HT-29 (cell line): ENCODE results near the gene SPACDR. TPM values are rescaled to one million over a fixed set of nuclear protein-coding genes. Genes with fewer than 3 reads are reported as not detected.
"Not testable (repeated sequence)": the region's sequence is repeated elsewhere in the genome, so short reads cannot be mapped to it uniquely, and the experiment has no call there.

Experiments used
- DNase-seq: peaks from one replicate; pipeline ENCODE4 v3.0.0-alpha.2; 2015; ENCODE audit warnings: low spot score
- total RNA-seq: library from RNA; depleted of rRNA; stranded (reverse); fragments of >200 nt; shearing (Covaris generic); gene quantifications from 2 replicates; pipeline ENCODE4 v1.2.3, GENCODE V29; 2014

SPACDR gene
- total RNA-seq, 1 experiment from 2014 or later, result 0.64 TPM

DNA sequence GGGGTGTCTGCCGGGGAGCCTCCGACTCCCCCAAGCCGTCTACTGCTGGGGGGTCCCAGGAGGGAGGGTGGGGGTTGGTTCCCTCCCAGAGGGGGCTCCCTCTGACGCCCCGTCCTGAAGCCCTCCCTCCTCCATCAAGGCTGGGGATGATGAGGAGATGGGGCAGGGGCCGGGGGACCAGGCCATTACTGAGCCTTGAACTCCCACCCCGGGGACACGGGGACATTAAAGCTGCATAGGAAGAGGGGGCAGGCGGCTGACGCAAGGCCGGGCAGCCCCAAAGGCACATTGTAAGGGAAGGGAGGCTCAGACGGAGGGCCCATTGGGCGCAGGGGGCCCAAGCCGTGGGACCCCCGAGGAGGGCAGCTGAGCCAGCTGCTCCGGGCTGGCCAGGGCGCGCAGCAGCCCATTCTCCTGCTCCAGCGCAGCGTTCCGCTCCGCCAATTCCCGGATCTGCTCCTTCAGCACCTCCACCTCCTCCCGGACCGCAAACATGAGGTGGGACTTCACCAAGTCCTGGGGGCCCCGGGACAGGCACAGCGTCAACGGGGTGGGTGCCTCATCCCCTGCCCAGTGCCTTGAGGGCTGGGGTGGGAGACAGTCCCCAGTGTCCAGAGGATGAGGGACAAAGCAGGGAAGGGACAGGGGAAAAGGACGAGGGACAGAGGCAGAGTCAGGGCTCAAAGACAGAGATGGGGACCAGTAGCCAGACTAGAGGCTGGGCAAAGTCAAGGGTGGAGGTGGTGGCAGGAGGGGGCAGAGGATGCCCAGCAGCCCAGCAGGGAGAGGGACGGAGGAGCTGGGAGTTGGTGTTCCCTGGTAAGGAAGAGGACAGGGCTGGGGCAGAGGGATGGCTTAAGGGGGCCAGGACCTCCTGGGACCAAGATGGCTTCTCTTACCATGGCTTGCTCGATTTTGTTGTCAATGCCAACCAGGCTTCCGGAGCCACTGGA lies 2.9 kb upstream of the SPACDR start:
- no peak for DNase-seq

DNA sequence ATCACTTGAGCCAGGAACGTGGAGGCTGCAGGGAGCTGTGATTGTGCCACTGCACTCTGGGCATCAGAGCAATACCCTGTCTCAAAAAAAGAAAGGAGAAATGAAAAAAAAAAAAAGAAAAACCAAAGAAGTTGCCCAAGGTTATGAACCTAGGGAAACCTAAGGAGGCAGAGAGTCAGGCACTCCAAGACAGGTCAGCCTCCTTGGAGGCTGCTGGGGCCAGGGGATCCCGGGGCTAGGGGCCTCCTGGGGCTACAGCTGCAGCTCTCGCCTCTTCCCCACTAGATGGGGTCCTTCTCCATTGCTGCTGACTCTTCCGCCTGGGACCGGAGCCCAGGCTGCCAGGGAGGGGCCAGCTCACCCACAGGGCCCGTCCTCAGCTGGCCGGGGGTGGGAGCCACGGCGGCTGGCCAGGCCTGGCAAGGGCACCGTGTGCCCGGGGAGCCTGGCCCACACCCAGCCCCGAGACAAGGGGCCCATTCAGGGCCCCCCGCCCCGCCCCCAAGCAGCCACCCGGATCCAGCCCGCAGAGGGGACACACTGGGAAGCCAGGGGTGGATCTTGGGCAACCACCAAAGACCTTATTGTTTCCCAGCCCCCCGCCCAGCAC lies 1.7 kb upstream of the SPACDR start:
- peak; percentile 77 for DNase-seq

DNA sequence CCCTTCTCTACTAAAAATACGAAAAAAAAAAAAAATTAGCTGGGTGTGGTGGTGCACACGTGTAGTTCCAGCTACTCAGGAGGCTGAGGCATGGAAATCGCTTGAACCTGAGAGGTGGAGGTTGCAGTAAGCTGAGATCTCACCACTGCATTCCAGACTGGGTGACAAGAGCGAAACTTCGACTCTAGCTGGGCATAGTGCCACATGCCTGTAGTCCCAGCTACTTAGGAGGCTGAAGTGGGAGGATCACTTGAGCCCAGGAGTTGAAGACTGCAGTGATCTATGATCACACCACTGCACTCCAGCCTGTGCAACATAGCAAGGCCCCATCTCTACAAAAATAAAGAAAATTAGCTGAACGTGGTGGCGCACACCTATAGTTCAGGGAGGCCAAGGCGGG lies 1.2 kb upstream of the SPACDR start:
- DNase-seq, result no peak

DNA sequence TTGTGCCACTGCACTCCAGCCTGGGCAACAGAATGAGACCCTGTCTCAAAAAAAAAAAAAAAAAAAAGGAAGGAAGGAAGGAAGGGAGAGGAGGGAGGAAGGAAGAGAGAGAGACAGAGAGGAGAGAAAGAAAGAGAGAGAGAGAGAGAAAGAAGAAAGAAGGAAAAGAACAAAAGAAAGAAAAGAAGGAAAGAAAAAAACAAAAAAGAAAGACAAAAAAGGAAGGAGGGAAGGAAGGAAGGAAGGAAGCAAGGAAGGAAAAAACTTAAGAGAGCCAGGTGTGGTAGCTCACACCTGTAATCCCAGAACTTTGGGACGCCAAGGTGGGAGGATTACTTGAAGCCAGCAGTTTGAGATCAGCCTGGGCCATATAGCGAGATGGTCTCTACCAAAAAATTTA lies 731 bp upstream of the SPACDR start:
- DNase-seq, result no peak

DNA sequence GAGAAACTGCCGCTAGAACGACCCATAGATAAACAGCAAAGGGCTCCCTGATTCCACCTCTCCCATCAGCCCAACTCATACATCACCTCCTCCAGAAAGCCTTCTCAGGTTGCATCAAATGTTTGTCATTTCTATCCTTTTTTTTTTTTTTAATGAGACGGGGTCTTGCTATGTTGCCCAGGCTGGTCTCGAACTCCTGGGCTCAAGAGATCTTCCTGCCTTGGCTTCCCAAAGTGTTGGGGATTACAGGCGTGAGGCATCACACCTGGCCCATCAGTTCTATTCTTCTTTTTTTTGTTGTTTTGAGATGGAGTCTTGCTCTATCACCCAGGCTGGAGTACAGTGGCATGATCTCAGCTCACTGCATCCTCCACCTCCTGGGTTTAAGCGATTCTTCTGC lies 7.0 kb downstream of the SPACDR start:
- no peak for DNase-seq

DNA sequence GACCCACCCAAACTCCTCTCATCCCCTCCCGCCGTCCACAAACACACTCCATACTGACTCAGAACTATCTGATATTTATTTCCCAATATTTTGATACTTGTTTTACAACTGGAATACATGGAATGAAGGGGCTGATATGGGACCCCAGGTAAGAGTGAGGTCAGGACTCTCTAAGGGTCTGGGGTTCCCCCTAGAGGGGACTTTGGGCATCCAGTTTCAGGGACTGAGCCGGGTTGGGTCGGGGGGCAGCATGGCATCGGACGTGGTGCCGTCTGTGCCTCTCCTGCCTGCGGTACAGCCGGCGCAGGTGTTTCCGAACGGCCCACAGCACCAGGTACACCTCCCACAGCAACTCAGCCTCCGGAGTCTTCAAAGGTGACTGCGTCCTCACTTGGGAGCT lies 7.5 kb downstream of the SPACDR start:
- no peak for DNase-seq

DNA sequence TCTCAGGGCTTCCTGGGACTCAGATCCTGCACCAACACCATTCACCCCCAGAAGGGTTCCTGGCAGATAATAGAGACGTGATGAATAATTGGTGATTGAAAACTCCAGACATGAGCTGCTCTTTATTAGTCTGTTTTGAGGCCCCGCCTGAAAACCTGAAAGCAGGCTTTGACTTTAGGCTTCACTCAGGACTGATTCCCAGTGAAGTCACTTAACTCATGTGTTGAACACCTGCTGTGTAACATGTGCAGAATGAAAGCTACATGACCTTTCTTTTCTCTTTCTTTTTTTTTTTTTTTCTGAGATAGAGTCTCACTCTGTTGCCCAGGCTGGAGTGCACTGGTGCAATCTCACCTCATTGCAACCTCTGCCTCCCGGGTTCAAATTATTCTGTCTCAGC lies 8.9 kb downstream of the SPACDR start:
- DNase-seq, result no peak

DNA sequence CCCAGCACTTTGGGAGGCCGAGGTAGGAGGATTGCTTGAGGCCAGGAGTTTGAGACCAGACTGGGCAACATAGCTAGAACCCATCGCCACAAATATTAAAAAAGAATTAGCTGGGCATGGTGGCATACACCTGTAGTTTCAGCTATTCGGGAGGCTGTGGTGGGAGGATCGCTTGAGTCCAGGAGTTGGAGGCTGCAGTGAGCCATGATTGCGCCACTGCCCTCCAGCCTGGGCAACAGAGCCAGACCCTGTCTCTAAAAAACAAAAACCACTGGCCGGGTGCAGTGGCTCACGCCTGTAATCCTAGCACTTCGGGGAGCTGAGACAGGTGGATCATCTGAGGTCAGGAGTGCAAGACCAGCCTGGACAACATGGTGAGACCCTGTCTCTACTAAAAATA lies 10.2 kb downstream of the SPACDR start:
- not testable (repeated sequence) for DNase-seq

DNA sequence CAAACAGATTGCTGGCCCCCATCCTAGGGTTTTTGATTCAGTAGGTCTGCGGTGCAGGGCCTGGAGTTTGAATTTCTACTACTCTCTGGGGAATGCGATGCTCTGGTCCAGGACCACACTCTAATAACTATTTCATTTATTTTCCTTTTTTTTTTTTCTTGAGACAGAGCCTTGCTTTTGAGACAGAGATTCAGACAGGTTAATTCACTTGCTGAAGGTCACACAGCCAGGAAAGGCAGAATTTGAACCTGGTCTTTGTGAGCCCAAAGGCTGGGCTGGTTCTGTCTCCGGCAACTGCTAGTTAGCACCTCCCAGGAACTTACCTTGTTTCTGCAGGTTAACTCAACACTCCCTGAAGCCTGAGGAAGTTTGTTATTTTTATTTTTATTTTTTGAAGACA lies 11.5 kb downstream of the SPACDR start:
- DNase-seq, result no peak

DNA sequence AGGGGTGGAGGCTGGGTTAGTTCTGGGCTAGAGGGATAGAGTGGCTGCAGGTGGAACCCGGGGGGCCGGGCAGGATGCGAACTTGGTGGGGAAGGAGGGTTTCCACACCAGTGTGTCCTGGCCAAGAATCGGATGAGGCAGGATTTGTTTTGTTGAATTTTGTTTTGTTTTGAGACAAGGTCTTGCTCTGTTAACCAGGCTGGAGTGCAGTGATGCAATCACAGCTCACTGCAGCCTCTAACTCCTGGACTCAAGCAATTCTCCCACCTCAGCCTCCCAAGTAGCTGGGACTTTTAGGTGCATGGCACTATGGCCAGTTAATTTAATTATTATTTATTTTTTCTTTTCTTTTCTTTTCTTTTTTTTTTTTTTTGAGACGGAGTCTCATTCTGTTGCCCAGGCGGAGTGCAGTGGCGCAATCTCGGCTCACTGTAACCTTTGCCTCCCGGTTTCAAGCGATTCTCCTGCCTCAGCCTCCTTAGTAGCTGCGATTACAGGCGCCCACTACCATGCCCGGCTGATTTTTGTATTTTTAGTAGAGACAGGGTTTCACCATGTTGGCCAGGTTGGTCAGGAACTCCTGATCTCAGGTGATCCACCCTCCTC lies 14.8 kb downstream of the SPACDR start:
- no peak for DNase-seq

DNA sequence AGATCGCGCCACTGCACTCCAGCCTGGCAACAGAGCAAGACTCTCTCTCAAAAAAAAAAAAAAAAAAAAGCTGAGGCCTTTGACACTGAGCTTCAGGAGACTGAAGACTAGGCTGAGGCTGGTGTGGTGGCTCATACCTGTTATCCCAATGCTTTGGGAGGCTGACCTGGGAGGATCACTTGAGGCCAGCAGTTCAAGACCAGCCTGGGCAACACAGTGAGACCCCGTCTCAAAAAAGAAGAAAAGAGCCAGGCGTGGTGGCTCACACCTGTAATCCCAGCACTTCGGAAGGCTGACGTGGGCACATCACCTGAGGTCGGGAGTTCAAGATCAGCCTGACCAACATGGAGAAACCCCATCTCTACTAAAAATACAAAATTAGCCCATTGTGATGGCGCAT lies 16.7 kb downstream of the SPACDR start:
- DNase-seq, result not testable (repeated sequence)

DNA sequence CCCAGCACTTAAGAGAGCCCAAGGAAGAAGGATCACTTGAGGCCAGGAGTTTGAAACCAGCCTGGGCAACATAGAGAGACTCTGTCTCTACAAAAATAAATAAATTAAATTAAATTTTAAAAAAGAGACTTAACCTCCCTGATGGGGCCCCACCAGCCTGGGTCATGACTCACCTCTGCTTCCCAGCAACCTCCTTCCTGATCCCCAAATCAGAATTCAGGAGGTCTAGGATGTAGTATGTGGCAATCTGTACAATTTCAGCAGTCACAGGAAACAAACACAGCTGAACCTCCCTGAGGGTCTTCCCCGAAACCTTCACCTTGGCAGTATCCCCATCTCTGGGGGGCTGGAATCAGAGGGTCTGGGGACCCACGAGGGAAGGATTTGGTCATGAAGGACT lies 18.0 kb downstream of the SPACDR start:
- no peak for DNase-seq

DNA sequence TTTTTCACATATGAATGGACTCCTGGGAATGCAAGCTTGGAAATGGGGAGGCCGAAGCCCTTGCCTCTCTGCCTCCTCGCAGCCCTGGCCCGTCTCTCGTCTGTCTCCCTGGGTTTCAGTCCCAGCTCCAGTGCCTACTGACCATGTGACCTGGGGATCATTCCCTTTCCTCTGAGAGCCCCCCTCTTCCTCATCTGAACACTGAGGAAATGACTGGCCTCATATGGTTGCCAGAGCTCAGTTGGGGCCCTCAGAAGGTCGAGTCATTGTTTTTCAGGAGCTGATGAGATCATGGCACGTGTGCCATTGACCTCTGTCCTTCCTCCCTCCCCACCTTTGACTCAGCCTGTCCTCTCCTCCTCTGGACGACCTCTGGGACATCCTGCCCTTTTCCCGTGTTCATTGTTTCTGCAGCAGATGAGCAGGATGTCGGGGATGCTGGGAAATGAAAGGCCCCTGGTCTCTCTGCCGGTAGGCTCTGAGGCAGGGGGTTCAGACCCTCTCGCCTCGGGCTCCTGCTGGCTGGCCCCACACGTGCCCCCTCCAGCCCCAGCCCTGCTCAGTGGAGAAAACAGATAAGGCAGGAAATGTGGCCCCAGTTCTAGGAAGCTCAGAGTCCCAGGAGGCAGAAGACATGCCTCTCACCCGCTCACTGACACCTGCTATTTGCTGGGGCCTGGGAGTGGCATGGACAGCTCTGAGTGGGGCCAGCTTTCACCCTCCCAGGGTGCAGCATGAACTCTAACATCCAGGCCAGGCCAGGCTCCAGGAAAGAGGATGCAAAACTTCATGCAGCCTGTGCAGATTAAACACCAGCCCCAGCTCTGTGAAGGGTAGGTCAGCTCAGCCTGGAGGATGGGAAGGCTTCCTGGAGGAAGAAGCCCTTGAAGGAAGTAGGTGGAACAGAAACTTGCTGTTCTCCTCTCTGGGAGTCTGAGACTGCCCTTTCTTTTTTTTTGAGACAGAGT lies 19.5 kb downstream of the SPACDR start:
- no peak for DNase-seq

DNA sequence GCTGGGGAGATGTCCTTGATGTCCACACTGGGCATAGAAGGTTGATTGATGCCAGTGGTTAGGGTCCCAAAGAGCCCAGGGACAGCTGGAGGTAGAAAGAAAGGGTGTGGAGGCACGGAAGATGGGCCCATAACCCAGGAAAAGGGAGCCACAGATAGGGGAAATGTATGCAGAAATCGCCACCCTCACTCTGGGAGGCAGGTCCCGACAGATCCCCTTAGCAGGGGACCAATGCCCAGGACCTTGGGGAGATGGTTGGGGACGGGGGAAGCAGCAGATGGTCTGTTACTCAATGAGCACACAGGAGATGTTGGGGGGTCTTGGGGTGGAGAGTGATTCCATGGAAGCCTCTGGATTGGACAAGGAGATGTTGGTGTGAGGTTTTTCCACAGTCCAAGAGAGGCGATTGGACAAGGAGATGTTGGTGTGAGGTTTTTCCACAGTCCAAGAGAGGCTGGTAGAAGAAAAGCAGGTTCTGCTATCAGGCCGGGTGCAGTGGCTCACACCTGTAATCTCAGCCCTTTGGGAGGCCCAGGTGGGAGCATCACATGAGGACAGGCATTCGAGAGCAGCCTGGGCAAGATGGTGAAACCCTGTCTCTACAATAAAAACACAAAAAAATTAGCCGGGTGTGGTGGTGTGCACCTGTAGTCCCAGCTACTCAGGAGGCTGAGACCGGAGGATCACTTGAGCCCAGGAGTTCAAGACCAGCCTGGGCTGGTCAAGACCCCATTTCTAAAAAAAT lies 20.8 kb downstream of the SPACDR start:
- DNase-seq, result no peak

DNA sequence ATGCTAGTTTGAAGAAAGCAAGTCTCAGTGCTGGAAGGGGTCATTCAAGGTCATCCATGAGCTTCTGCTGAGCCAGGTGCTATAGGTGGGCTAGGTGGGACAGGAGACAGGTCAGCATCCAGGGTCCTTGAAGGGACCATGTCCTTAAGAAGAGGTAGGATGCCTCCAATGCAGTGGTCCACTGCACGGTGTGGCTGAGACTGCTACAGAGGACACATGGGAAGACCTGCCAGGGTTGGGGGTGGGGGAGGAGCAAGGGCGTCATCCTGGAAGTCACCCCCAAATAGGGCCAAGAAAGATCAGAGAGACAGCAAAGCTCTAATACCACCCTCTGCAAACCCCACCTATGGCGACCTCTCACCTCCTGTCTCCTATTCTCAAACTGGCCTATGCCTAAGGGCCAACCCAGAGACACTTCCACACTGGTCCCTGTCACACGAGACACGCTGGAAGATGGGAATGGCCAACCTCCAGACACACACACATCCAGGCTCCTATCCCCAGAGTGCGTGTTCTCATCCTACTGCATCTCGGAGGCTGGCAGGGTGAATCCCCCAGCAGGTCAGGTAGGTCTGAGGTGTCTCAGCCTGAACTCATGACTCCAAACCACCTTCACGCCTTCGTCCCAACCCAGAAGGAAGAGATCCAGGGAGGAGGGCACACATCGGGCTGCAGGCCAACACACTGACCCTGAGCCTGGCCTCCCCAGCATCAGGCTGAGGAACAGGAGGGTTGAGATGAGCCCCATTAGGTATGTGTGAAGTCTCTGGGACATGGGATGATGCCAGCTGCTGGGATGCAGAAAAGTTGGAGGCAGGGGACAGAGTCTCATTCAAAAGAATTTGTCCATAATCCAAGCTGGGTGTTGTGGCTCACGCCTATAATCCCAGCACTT lies 22.2 kb downstream of the SPACDR start:
- no peak for DNase-seq

DNA sequence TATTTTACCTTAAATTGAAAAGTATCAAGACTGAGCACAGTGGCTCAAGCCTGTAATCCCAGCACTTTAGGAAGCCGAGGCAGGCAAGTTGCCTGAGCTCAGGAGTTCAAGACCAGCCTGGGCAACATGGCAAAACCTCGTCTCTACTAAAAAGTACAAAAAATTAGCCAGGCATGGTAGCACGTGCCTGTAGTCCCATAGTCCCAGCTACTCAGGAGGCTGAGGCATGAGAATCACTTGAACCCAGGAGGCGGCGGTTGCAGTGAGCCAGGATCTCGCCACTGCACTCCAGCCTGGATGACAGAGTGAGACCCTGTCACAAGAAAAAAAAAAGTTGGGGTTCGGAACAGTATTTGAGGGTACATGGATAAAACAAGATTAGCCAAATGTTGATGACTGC lies 24.8 kb downstream of the SPACDR start:
- not testable (repeated sequence) for DNase-seq

DNA sequence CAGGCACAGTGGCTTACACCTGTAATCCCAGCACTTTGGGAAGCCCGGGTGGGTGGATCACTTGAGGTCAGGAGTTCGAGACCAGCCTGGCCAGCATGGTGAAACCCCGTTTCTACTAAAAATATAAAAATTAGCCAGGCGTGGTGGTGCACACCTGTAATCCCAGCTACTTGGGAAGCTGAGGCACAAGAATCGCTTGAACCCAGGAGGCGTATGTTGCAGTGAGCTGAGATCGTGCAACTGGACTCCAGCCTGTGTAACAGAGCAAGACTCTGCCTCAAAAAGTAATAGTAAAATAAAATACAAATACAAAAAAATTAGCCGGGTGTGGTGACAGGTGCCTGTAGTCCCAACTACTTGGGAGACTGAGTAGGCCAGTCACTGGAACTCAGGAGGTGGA lies 25.3 kb downstream of the SPACDR start:
- not testable (repeated sequence) for DNase-seq

DNA sequence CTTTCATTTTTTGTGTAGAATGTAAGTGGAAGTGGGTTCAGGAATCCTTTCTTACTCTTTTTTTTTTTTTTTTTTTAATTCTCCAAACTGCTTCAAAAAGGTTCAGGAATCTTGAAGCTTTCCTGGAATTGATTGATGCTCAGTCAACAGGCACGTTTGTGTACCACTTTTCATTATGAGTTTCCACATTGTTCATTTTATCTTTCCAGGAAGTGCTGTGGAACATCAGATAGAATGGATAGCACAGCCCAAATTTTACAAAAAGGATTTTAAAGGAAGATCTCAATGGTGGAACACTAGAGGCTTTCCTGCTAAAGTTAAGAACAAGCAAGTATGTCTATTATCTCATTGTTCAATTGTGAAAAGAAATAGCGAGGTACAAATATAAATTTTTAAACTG lies 25.9 kb downstream of the SPACDR start:
- DNase-seq, result no peak
